ENCODE data around the gene NFATC1.

The NFATC1 gene

DNA sequence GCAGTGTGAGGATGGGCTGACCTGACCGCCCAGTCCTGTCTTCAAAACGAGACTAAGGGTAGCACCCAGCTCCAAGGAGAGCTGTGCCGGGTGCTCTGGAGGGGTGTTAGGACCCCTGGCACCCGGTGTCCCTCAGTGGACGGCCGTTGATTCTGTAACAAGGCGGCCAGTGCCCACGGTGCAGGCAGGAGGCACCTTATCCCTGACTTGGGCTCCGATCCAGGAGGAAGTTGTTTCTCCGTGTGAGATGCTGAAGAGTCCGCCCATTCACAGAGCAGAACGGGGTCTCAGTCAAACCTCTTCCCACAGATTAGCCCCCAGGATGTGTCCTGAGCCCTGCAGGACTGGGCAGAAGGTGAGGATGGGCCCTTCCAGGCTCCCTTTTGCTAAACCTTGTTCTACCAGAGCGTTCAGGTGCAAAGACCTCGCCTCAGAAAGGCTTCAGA, 123.0 kb downstream of the NFATC1 start (continued):
- TF ChIP-seq TCF4 (CRISPR knock-in tag; IDR thresholded peaks at IDR 0.05; ENCODE audit: borderline replicate concordance) = no peak

- TF ChIP-seq TCF4 (CRISPR knock-in tag; IDR thresholded peaks at IDR 0.05; ENCODE audit: borderline replicate concordance) (no peak), ZFP30 (CRISPR knock-in tag; IDR thresholded peaks at IDR 0.05) (no peak), GLIS3 (CRISPR knock-in tag; IDR thresholded peaks at IDR 0.05) (no peak), ESRRG (CRISPR knock-in tag; IDR thresholded peaks at IDR 0.05) (no peak), ZNF8 (CRISPR knock-in tag; IDR thresholded peaks at IDR 0.05) (no peak), ISL1 (CRISPR knock-in tag; IDR thresholded peaks at IDR 0.05) (no peak), ZFP3 (CRISPR knock-in tag; IDR thresholded peaks at IDR 0.05) (no peak), TSHZ2 (CRISPR knock-in tag; IDR thresholded peaks at IDR 0.05) (no peak), ZNF565 (CRISPR knock-in tag; conservative IDR thresholded peaks at IDR 0.05; ENCODE audit: low read depth) (no peak), RARB (CRISPR knock-in tag; IDR thresholded peaks at IDR 0.05) (no peak), PPARA (CRISPR knock-in tag; IDR thresholded peaks at IDR 0.05; ENCODE audit: borderline replicate concordance) (no peak), ARNTL (CRISPR knock-in tag; IDR thresholded peaks at IDR 0.05; ENCODE audit: borderline replicate concordance, low read depth) (no peak), CSRNP3 (CRISPR knock-in tag; IDR thresholded peaks at IDR 0.05) (no peak)
- TF ChIP-seq, protein P1, sequence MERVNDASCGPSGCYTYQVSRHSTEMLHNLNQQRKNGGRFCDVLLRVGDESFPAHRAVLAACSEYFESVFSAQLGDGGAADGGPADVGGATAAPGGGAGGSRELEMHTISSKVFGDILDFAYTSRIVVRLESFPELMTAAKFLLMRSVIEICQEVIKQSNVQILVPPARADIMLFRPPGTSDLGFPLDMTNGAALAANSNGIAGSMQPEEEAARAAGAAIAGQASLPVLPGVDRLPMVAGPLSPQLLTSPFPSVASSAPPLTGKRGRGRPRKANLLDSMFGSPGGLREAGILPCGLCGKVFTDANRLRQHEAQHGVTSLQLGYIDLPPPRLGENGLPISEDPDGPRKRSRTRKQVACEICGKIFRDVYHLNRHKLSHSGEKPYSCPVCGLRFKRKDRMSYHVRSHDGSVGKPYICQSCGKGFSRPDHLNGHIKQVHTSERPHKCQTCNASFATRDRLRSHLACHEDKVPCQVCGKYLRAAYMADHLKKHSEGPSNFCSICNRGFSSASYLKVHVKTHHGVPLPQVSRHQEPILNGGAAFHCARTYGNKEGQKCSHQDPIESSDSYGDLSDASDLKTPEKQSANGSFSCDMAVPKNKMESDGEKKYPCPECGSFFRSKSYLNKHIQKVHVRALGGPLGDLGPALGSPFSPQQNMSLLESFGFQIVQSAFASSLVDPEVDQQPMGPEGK (CRISPR knock-in tag; IDR thresholded peaks at IDR 0.05; ENCODE audit: borderline replicate concordance) = no peak
These were observed 124.2 kb downstream of the NFATC1 start for GRCh38 chr18:79519751-79520477.

GRCh38 chr18:79520478-79521390, 125.0 kb downstream of the NFATC1 start:
- TF ChIP-seq SNAI2 (CRISPR knock-in tag; IDR thresholded peaks at IDR 0.05) (no peak), ZC3H10 (CRISPR knock-in tag; IDR thresholded peaks at IDR 0.05) (no peak), ZNF70 (CRISPR knock-in tag; IDR thresholded peaks at IDR 0.05) (no peak), ISL1 (CRISPR knock-in tag; IDR thresholded peaks at IDR 0.05) (no peak), GLIS3 (CRISPR knock-in tag; IDR thresholded peaks at IDR 0.05) (no peak), CSRNP3 (CRISPR knock-in tag; IDR thresholded peaks at IDR 0.05) (no peak), ARNTL (CRISPR knock-in tag; IDR thresholded peaks at IDR 0.05; ENCODE audit: borderline replicate concordance, low read depth) (no peak), CSDC2 (CRISPR knock-in tag; IDR thresholded peaks at IDR 0.05) (no peak), OSR1 (CRISPR knock-in tag; IDR thresholded peaks at IDR 0.05) (no peak)
- TF ChIP-seq, protein P1 (CRISPR knock-in tag; IDR thresholded peaks at IDR 0.05; ENCODE audit: borderline replicate concordance) = no peak
- ATAC-seq = no peak

More at GRCh38 chr18:79519751-79520477, 124.2 kb downstream of the NFATC1 start:
- peak; percentile 44 for ATAC-seq
